Activated naive CD4-positive, alpha-beta T cell (primary cell): ENCODE measurements around the gene ZFYVE9.
"Not testable (repeated sequence)": the region's sequence is repeated elsewhere in the genome, so short reads cannot be mapped to it uniquely, and the experiment has no call there.

Experiments used
- DNase-seq, 4 experiments: peaks; one replicate each; lab custom pipeline; 2025; lab: John Stamatoyannopoulos, UW

ZFYVE9 gene

DNA sequence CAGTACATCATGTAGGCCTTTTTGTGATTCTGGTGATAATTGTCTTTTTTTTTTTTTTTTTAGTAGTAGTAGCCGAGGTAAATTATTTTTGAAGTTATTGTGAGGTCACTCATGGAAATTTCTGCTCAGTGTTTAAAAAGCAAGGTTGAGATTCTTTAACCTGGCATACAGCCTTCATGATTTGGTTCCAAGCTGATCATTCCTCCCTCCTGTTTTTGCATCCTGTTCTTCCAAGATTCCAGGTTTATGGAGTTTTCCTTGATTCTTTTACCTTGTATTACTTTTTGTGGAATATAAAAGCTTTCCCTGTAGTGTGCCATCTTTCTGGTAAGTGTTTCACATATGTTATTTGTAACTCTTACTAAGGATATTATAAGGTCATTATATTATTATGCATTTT, 9.1 kb downstream of the ZFYVE9 start:
- DNase-seq, result no peak

DNA sequence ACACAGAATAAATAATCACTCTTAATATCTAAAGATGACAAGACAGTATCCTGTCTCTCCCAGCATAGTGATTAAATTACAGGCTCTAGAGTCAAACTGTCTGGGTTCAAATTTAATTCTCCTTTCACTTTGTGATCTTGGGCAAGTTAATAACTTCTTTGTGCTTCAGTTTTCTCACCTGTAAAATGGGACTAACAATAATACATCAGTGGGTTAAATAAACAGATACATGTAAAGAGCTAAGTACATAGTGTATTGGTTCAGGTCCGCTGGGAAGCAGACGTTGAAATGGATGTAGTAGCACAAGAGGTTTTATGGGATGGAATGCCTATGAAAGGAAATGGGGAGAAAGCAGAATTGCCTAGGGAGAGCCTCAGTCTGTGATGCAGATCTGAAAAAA, 10.7 kb downstream of the ZFYVE9 start:
- DNase-seq, result no peak

- no peak for DNase-seq
Observed at GRCh38 chr1:52153010-52153409, 11.1 kb downstream of the ZFYVE9 start.

GRCh38 chr1:52153898-52154297, 12.0 kb downstream of the ZFYVE9 start:
- DNase-seq, result no peak

GRCh38 chr1:52156460-52156859, 14.6 kb downstream of the ZFYVE9 start:
- no peak for DNase-seq

- no peak for DNase-seq
Observed at GRCh38 chr1:52157582-52157981, 15.7 kb downstream of the ZFYVE9 start.

GRCh38 chr1:52158218-52158617, 16.3 kb downstream of the ZFYVE9 start:
- no peak for DNase-seq

DNA sequence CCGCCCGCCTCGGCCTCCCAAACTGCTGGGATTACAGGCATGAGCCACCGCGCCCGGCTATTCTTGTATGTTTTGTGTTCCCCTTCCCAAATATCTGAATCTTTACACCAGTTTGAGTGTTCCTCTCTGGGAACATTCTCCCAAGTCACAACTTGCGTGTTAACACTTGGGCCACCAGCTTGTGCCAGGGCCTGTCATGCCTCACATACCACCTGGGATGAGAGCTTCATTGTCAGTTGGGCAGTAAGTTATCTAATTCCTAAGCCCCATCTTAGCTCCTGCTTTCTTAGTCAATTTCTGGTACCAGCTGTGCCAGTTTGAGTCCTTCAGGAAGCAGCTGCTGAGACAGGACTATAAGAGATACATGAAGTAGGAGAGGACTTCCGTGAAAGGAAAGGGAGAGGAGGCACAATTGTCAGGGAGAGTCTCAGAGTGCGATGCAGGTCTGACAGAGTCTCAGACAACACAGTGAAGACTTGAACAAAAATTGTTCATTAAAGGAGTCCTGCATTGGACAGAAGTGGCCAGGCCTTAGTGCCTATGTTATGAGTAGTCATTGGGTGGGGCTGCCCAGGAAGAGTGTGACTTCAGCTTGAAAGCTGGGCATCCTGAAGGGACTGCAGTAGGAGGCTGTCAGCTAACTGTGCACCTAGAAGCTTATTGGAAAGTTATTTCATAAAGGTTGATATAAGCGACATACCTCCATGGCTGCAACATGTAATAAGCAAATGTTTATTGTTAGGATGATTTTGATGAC, 17.3 kb downstream of the ZFYVE9 start:
- no peak for DNase-seq

DNA sequence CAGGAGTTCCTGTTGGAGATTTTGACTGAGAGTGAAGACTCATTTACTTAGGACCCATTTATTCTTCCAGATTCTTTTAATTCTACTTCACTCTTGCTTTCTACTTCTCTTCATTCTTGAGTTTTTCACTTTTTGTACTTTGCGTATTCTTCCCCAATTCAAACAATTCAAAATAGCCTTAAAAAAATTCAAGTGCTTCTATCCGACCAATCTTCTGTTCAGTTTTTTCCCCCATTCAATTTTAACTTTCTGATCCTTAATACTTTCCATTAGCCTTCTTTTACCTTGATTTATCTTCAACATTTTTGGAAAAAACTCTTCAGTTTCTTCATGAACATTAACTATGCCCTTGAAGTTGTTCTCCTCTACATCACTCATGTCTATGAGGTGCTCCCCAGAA, 21.1 kb downstream of the ZFYVE9 start:
- no peak for DNase-seq

- no peak for DNase-seq
Observed at GRCh38 chr1:52164604-52165003, 22.7 kb downstream of the ZFYVE9 start.

DNA sequence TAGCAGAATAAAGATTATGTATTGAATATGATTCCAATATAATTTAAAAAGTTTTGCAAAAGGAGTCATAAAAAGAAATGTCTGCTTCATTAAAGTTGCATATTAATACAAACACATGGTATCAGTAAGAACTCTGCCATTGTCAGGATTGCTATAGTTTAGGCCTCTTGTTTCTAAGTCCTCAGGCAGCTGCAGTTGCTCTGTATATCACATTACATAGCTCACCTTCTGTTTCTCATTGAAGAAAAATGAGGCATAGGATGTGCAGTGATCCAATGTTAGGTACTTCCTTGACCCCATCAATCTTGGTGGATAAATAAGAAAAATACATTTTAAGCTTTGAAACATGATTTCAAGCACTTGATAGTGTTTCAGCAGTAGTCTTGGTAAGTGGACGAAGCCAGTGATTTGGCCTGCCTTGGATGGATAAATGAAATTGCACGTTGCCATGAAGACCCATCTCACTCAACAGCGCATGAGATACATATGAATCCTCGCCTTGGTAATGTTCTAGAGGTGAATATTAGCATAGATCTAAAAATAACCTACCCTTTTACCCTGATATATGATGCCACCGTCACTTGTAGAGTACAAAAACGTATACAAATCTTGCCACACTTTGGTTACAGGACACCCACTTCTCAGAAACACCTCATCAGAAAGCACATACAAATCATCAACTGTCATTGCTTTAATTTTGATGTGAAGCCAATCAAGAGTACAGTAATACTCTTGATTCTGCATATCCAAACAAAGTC, 25.3 kb downstream of the ZFYVE9 start:
- DNase-seq, result no peak

GRCh38 chr1:52168373-52169080, 26.6 kb downstream of the ZFYVE9 start:
- DNase-seq, result no peak

DNA sequence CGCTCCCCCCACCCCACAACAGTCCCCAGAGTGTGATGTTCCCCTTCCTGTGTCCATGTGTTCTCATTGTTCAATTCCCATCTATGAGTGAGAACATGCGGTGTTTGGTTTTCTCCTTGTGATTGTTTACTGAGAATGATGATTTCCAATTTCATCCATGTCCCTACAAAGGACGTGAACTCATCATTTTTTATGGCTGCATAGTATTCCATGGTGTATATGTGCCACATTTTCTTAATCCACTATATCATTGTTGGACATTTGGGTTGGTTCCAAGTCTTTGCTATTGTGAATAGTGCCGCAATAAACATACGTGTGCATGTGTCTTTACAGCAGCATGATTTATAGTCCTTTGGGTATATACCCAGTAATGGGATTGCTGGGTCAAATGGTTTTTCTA, 29.3 kb downstream of the ZFYVE9 start:
- DNase-seq, result not testable (repeated sequence)

GRCh38 chr1:52179073-52179472, 37.2 kb downstream of the ZFYVE9 start:
- DNase-seq, result no peak

DNA sequence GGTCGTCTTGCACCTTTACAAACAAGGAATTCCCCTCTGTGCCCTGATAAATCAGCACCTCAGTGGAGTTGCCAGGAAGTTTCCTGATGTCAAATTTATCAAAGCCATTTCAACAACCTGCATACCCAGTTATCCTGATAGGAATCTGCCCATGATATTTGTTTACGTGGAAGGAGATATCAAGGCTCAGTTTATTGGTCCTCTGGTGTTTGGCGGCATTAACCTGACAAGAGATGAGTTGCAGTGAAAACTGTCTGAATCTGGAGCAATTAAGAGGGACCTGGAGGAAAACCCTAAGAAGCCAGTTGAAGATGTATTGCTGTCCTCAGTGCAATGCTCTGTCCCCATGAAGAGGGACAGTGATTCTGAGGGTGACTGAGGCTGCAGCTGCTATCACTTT, 38.3 kb downstream of the ZFYVE9 start:
- no peak for DNase-seq

- DNase-seq, result not testable (repeated sequence)
Observed at GRCh38 chr1:52181759-52182158, 39.9 kb downstream of the ZFYVE9 start.

- DNase-seq, result not testable (repeated sequence)
Observed at GRCh38 chr1:52182328-52182727, 40.4 kb downstream of the ZFYVE9 start.

DNA sequence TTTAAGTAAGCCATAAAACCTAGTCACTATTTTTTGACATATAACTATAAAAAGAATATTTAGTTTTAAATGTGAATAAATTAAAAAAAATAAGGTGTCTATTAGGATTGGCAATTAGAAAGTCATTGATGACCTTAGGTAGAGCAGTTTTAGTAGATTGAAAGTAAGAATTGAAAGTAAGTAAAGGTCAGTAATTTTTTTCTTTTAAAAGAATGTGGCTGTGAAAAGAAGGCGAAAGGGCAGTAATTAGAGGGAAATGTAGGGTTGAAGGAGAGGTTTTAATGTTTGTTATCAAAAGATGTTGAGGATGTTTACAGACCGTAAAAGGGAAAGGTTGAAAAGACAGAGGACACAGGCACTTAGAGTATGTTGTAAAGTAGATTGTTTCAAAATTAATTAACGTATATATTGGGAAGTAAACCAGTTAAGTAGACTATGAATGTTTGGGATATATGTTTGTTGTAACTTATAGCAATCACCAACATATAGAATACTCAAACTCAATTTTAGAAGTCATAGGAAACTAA, 41.0 kb downstream of the ZFYVE9 start:
- DNase-seq, result no peak

DNA sequence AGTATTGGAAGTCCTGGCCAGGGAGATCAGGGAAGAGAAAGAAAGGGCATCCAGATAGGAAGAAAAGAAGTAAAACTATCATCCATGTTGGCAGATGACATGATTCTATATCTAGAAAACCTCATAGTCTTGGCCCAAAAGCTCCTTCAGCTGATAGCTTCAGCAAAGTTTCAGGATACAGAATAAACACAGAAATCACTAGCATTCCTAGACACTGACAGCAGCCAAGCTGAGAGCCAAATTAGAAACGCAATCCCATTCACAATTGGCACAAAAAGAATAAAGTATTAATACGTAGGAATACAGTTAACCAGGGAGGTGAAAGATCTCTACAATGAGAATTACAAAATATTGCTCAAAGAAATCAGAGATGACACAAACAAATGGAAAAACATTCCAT, 44.6 kb downstream of the ZFYVE9 start:
- DNase-seq, result no peak

DNA sequence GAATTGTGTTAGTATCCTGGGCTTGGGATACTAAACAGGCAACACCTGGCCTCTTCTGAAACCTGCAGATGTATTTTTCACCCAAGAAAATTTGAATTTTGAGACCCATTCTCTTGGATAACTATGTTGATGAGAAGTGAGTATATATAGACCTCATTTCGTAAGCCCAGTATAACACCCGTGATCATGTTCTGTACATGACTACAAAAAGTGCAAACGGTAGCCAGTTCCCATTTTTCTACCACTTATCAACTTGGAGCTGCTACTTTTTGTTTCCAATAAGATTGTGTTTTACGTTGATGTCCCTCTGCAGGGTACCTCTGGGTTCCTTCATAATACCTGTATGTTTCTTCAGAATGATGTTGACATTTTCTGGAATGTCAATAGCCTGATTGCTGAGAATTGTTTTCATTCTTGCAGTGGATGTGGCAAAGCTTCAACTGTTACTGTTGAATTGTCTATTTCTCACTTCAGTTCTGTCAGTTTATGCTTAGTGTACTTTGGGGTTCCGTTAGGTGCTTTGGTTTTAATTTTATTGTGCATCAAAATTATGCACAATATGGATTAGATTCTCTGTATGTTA, 48.1 kb downstream of the ZFYVE9 start:
- DNase-seq, result no peak

- DNase-seq, result no peak
Observed at GRCh38 chr1:52190500-52191252, 48.8 kb downstream of the ZFYVE9 start.
